Cardiac muscle cell (in vitro differentiated cells and primary cell): ENCODE data around the gene C17orf113. TPM values are rescaled to one million over a fixed set of nuclear protein-coding genes. Genes with fewer than 3 reads are reported as not detected.

ENCODE experiments used
- DNase-seq, 2 donors: peaks; one replicate each; pipeline versions ENCODE4 v3.0.0 to v3.0.0-alpha.2; 2010 to 2017; ENCODE audit warnings: low read depth in 1 of 2, low spot score in 1 of 2
- H3K27ac ChIP-seq: fragments of 200-600 bp; sonication (generic); 2 replicates; pipeline ENCODE4 v1.5.1; 2016
- H3K27me3 ChIP-seq: fragments of 200-600 bp; sonication (generic); 2 replicates; pipeline ENCODE4 v1.6.0; 2016; ENCODE audit warnings: control low read depth
- H3K36me3 ChIP-seq: fragments of 200-600 bp; sonication (generic); 2 replicates; pipeline ENCODE4 v1.5.1; 2016; ENCODE audit warnings: control low read depth
- H3K4me1 ChIP-seq: fragments of 200-600 bp; sonication (generic); 2 replicates; pipeline ENCODE4 v1.8.1; 2017; ENCODE audit warnings: low read depth, mild to moderate bottlenecking, mixed run types
- H3K4me3 ChIP-seq: fragments of 200-600 bp; sonication (generic); 2 replicates; pipeline ENCODE4 v1.5.1; 2016; ENCODE audit warnings: mild to moderate bottlenecking
- H3K9me3 ChIP-seq: fragments of 200-600 bp; sonication (generic); 2 replicates; pipeline ENCODE4 v1.5.1; 2017; ENCODE audit warnings: low read depth, mild to moderate bottlenecking, control low read depth
- polyA plus RNA-seq: library from polyadenylated mRNA; unstranded; fragments of >200 nt; fragmentation: Nextera tagmentation; extraction: Ambion mirVana; gene quantifications from 2 replicates; pipeline ENCODE4 v1.2.1, GENCODE V29; 2016
- total RNA-seq: library from RNA; depleted of rRNA; stranded (reverse); fragments of >200 nt; gene quantifications from 2 replicates; pipeline ENCODE4 v1.2.3, GENCODE V29; 2016
- TF ChIP-seq, protein P1 (sequence below): IDR thresholded peaks from 2 replicates; pipeline ENCODE4 v1.5.1; 2012; ENCODE audit warnings: low read depth, mild to moderate bottlenecking, low read length

Gene C17orf113
- total and polyA plus RNA-seq, 2 experiments from 2014 or later: 4.7 to 7.6 TPM

DNA sequence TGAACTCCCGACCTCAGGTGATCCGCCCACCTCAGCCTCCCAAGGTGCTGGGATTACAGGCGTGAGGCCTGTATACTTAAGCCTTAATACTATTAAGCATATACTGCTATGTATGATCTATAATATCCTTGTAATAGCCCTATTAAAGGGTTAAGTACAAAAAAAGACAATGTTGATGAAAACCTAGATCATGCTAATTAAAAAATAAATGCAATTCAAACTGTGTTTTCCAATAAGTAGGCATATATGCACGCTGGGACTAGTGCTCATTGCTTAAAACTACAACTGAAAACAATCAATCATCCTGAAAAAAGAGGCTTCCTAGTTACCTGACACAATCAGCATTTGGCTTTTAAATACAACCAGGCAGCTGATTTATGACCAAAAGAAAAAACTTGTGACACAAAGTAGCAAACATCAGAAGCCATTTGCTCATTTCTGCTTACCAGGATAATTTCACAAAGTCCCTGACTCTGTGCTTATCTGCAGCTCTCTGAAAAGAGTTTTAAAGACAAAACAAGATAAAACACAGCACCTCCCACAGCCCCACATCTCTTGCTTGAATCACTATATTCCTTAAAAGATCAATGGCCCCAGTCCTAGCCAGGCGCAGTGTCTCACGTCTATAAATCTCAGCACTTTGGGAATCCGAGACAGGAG is 36.8 kb upstream of the C17orf113 start:
- no peak for DNase-seq
- no peaks in the 10 kb centered on the region for H3K9me3 ChIP-seq
- H3K4me1 ChIP-seq: peaks cover 5% of the 10 kb centered on the region
- H3K4me3 ChIP-seq: no peak overlapping the region
- TF ChIP-seq, protein P1, sequence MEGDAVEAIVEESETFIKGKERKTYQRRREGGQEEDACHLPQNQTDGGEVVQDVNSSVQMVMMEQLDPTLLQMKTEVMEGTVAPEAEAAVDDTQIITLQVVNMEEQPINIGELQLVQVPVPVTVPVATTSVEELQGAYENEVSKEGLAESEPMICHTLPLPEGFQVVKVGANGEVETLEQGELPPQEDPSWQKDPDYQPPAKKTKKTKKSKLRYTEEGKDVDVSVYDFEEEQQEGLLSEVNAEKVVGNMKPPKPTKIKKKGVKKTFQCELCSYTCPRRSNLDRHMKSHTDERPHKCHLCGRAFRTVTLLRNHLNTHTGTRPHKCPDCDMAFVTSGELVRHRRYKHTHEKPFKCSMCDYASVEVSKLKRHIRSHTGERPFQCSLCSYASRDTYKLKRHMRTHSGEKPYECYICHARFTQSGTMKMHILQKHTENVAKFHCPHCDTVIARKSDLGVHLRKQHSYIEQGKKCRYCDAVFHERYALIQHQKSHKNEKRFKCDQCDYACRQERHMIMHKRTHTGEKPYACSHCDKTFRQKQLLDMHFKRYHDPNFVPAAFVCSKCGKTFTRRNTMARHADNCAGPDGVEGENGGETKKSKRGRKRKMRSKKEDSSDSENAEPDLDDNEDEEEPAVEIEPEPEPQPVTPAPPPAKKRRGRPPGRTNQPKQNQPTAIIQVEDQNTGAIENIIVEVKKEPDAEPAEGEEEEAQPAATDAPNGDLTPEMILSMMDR: no peak
- no peaks in the 10 kb centered on the region for H3K36me3 ChIP-seq
- H3K27ac ChIP-seq: no peak overlapping the region
- no peaks in the 10 kb centered on the region for H3K27me3 ChIP-seq

DNA sequence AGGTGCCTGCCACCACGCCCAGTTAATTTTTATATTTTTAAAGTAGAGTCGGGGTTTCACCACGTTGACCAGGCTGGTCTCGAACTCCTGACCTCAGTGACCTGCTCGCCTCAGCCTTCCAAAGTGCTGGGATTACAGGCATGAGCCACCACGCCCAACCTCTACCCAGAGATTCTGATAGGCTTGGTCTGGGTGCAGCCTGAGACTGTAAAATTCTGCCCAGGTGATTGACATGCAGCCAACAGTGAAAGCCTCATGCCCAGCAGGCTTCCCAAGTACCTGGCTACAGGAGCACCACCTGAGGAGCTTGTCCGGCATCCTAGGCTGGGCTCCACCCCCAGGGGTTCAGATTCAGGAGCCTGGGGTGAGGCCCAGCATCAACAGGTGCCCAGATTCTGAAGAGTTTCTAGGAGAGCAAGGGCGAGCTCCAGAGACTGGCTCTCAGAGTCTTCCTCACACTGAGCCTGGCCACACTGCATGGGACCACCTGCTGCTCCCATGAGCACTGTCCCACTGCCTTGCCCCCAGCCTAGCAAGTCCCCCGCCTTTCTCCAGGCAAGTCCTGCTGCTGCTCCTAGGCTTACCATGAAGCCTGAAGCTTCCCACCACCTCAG is 31.2 kb upstream of the C17orf113 start:
- no peaks in the 10 kb centered on the region for H3K36me3 ChIP-seq
- no peaks in the 10 kb centered on the region for H3K9me3 ChIP-seq
- no peak overlapping the region for H3K4me3 ChIP-seq
- TF ChIP-seq, protein P1: no peak
- no peaks in the 10 kb centered on the region for H3K27me3 ChIP-seq
- peaks cover 9% of the 10 kb centered on the region for H3K4me1 ChIP-seq
- no peak for DNase-seq
- H3K27ac ChIP-seq: no peak overlapping the region

DNA sequence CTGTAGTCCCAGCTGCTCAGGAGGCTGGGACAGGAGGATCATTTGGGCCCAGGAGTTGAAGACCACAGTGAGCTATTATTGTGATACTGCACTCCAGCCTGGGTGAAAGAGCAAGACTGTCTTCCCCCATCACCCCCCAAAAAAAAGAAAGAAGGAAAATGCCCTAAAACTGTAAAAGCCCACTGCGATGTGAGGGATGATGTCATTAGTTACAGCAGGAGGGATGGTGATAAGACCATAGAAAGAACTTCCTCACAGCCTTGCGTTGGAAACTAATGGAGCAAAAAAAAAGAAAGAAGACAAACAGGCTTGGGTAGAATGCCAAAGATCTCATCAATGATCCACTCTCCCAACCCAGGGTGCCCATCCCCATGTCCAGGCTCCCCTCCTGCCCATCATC is 29.1 kb upstream of the C17orf113 start:
- DNase-seq: no peak
- Histone ChIP-seq H3K4me1 (peaks cover 9% of the 10 kb centered on the region), H3K9me3 (no peaks in the 10 kb centered on the region), H3K27ac (no peak overlapping the region), H3K27me3 (no peaks in the 10 kb centered on the region), H3K4me3 (no peak overlapping the region), H3K36me3 (no peaks in the 10 kb centered on the region)
- TF ChIP-seq, protein P1: no peak

DNA sequence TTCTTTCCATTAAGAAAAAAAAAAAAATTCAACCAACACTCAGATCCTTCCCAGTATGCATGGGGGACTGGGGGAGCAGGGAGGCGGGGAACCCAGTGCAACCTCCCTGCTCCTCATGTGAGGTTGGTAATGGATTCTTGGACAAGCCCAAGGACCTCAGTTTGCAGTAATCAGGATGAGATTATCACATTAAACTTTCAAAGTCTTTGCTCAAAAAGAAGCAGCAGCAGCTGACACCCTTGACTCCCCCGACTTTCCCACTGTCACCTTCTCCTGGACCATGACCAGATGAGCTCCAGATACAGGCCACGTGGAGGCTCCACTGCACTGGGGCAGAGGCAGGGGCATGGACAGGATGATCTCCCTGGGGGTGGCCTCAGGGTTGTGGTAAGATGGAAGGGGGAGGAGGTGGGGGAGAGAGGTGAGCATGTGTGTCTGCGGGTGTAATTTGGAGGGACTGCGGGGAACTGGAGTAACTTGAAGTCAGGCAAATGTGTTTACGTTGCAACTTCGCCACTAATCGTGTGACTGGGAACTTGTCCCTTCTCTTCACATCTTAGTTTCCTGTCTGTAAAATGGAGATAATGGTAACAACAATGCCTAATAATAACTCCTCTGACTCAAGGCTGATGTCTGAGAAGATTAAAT is 28.1 kb upstream of the C17orf113 start:
- DNase-seq: no peak
- no peak overlapping the region for H3K27ac ChIP-seq
- H3K9me3 ChIP-seq: no peaks in the 10 kb centered on the region
- no peaks in the 10 kb centered on the region for H3K36me3 ChIP-seq
- H3K27me3 ChIP-seq: no peaks in the 10 kb centered on the region
- H3K4me3 ChIP-seq: no peak overlapping the region
- peaks cover 9% of the 10 kb centered on the region for H3K4me1 ChIP-seq
- TF ChIP-seq, protein P1: no peak

DNA sequence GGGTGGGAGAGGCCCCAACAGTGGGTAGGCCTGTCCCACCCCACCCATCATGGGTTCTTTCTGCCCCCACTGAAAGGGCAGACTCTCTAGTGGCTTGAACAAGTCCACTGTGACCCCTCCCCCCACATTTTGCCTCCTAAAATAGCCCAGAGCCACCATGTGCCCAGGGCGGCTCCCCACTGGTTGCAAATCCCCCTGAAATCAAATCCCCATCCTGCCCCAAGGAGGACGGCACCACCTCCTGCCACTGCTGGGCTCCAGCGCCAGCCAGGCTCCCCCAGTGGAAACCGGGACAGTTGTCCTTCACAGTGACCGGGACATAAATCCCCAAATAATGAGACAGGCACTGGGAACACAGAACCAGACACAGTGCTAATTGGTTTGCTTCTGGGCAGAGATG is 27.4 kb upstream of the C17orf113 start:
- Histone ChIP-seq H3K9me3 (no peaks in the 10 kb centered on the region), H3K36me3 (no peaks in the 10 kb centered on the region), H3K4me3 (no peak overlapping the region), H3K27ac (no peak overlapping the region), H3K4me1 (peaks cover 9% of the 10 kb centered on the region), H3K27me3 (peaks cover 5% of the 10 kb centered on the region)
- TF ChIP-seq, protein P1: no peak
- no peak for DNase-seq
